Body of pancreas (tissue), 4 donors: ENCODE measurements around the gene C6orf15.

Experiments
- POLR2A ChIP-seq, 3 donors: fragments of 450-650 bp; IDR thresholded peaks; one replicate each; pipeline ENCODE4 v1.6.1; 2016; ENCODE audit warnings: antibody characterized with exemption in 3 of 3, mild to moderate bottlenecking in 2 of 3
- TF ChIP-seq, protein P1 (sequence below), 7 experiments: fragments of 450-650 bp in 4 of 7; fragments of 200-600 bp in 3 of 7; sonication (generic) in 3 of 7; IDR thresholded peaks; one replicate each; pipeline ENCODE4 v1.5.1; 2016 to 2019; ENCODE audit warnings: antibody characterized with exemption in 7 of 7

DNA sequence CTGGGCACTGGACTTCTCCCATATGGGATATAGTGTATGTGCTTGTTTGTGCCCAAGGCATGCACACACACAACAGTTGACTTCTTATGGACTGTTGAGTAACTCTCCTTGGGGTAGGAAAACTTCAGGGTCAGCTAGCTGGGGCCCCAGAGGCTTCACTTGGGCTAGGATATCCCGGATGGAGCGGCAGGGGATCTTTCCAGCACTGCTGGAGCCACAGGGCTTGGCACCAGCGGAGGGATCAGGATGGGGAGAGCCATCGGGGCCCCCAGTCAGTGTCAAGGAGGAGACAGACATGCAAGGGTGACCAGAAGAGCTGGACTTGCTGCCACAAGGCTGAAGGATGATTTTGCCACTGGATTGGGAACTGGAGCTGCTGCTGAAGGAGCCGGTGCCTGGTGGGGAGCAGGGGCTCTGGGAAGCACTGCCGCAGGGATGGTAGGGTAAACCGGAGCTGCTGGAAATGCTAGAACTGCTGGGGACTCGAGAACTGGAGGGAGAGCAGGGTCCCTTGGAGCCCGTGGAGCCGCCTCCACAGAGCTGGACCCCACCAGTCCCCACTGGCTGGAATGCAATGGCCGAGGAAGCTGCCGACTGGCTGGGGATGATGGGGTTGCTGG, 3.7 kb upstream of the C6orf15 start:
- TF ChIP-seq, protein P1, sequence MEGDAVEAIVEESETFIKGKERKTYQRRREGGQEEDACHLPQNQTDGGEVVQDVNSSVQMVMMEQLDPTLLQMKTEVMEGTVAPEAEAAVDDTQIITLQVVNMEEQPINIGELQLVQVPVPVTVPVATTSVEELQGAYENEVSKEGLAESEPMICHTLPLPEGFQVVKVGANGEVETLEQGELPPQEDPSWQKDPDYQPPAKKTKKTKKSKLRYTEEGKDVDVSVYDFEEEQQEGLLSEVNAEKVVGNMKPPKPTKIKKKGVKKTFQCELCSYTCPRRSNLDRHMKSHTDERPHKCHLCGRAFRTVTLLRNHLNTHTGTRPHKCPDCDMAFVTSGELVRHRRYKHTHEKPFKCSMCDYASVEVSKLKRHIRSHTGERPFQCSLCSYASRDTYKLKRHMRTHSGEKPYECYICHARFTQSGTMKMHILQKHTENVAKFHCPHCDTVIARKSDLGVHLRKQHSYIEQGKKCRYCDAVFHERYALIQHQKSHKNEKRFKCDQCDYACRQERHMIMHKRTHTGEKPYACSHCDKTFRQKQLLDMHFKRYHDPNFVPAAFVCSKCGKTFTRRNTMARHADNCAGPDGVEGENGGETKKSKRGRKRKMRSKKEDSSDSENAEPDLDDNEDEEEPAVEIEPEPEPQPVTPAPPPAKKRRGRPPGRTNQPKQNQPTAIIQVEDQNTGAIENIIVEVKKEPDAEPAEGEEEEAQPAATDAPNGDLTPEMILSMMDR (IDR thresholded peaks at IDR 0.05) = no peak
- TF ChIP-seq POLR2A (IDR thresholded peaks at IDR 0.05) = no peak
